Uterus (tissue), 4 donors: Measurements from ENCODE around the gene CD300C. TPM values are rescaled to one million over a fixed set of nuclear protein-coding genes. Genes with fewer than 3 reads are reported as not detected.

Source experiments
- DNase-seq, 2 donors: peaks; one replicate each; pipeline ENCODE4 v3.0.0-alpha.2; 2019 to 2020
- H3K27ac ChIP-seq, 2 donors: fragments of 200-600 bp; sonication (generic); 1 replicate in 1 of 2; 2 replicates in 1 of 2; pipeline ENCODE4 v1.5.1; 2016 to 2018
- H3K27me3 ChIP-seq, 2 donors: fragments of 200-600 bp; sonication (generic); one replicate each; pipeline ENCODE4 v1.5.1; 2018 to 2019; ENCODE audit warnings: control low read depth in 1 of 2
- H3K36me3 ChIP-seq, 2 donors: fragments of 200-600 bp; sonication (generic); one replicate each; pipeline ENCODE4 v1.5.1; 2019; ENCODE audit warnings: control low read depth in 1 of 2
- H3K4me1 ChIP-seq, 2 donors: fragments of 200-600 bp; sonication (generic); one replicate each; pipeline ENCODE4 v1.5.1; 2018 to 2019; ENCODE audit warnings: control low read depth in 1 of 2
- H3K4me3 ChIP-seq, 2 donors: fragments of 200-600 bp; sonication (generic); 1 replicate in 1 of 2; 2 replicates in 1 of 2; pipeline ENCODE4 v1.5.1; 2018 to 2019; ENCODE audit warnings: mild to moderate bottlenecking in 1 of 2
- H3K9me3 ChIP-seq, 2 donors: fragments of 200-600 bp; sonication (generic); one replicate each; pipeline ENCODE4 v1.5.1; 2019; ENCODE audit warnings: control low read depth in 1 of 2
- CTCF ChIP-seq, 4 experiments: fragments of 200-600 bp in 2 of 4; fragments of 450-650 bp in 2 of 4; sonication (generic) in 2 of 4; IDR thresholded peaks; one replicate each; pipeline ENCODE4 v1.5.1; 2016 to 2019; ENCODE audit warnings: antibody characterized with exemption in 4 of 4, mild to moderate bottlenecking in 2 of 4, moderate library complexity in 1 of 4
- POLR2A ChIP-seq, 2 donors: fragments of 450-650 bp; IDR thresholded peaks; one replicate each; pipeline ENCODE4 v1.6.1; 2016; ENCODE audit warnings: antibody characterized with exemption in 2 of 2, mild to moderate bottlenecking in 1 of 2, moderate library complexity in 1 of 2
- intact Hi-C: fragments of 100-400 bp; cut with DNase I; formaldehyde crosslinking; loops from one replicate; pipeline ENCODE4 v1.15.1; 2023; ENCODE audit warnings: low total_unique reads
- total RNA-seq, 4 donors: library from RNA; depleted of rRNA in 3 of 4; stranded (reverse); fragments of >200 nt in 3 of 4; gene quantifications; one replicate each; pipeline versions ENCODE4 v1.1.0 to v1.2.4, GENCODE V29; 2014 to 2023
- donor health status: DM: yes; HTN: yes; CAD: no.

CD300C gene
- total RNA-seq, 4 donors from 2014 or later = 0.21 to 0.27 TPM; not detected in 2

- DNase-seq = no peak
- TF ChIP-seq CTCF (IDR thresholded peaks at IDR 0.05) = no peak
- TF ChIP-seq POLR2A (IDR thresholded peaks at IDR 0.05) = no peak
- Histone ChIP-seq H3K4me1 (no peaks in the 10 kb centered on the region), H3K4me3 (no peak overlapping the region), H3K27me3 (no peaks in the 10 kb centered on the region), H3K36me3 (no peaks in the 10 kb centered on the region), H3K9me3 (no peaks in the 10 kb centered on the region), H3K27ac (no peak overlapping the region)
- intact Hi-C loops = no loop called here
Observed at GRCh38 chr17:74527081-74527480, 18.8 kb downstream of the CD300C start.

GRCh38 chr17:74526681-74527080 lies 19.2 kb downstream of the CD300C start:
- Histone ChIP-seq H3K27me3 (no peaks in the 10 kb centered on the region), H3K4me1 (no peaks in the 10 kb centered on the region), H3K4me3 (no peak overlapping the region), H3K36me3 (no peaks in the 10 kb centered on the region), H3K27ac (no peak overlapping the region), H3K9me3 (no peaks in the 10 kb centered on the region)
- TF ChIP-seq POLR2A (IDR thresholded peaks at IDR 0.05) (no peak), CTCF (IDR thresholded peaks at IDR 0.05) (no peak)
- no peak for DNase-seq
- intact Hi-C loops = no loop called here

GRCh38 chr17:74525781-74526288 lies 20.1 kb downstream of the CD300C start:
- TF ChIP-seq POLR2A (IDR thresholded peaks at IDR 0.05) (no peak), CTCF (IDR thresholded peaks at IDR 0.05) (no peak)
- DNase-seq = no peak

GRCh38 chr17:74525465-74525725 lies 20.5 kb downstream of the CD300C start:
- no peaks in the 10 kb centered on the region for H3K4me1 ChIP-seq
- intact Hi-C loops = no loop called here
- no peak overlapping the region for H3K27ac ChIP-seq
- no peaks in the 10 kb centered on the region for H3K9me3 ChIP-seq
- H3K36me3 ChIP-seq = no peaks in the 10 kb centered on the region
- no peak for TF ChIP-seq CTCF (IDR thresholded peaks at IDR 0.05)
- TF ChIP-seq POLR2A (IDR thresholded peaks at IDR 0.05) = no peak
- no peak overlapping the region for H3K4me3 ChIP-seq
- no peak for DNase-seq
- H3K27me3 ChIP-seq = no peaks in the 10 kb centered on the region

More at GRCh38 chr17:74525781-74526288, 20.1 kb downstream of the CD300C start:
- intact Hi-C loops = no loop called here
- no peak overlapping the region for H3K4me3 ChIP-seq
- no peaks in the 10 kb centered on the region for H3K9me3 ChIP-seq
- H3K4me1 ChIP-seq = no peaks in the 10 kb centered on the region
- no peaks in the 10 kb centered on the region for H3K27me3 ChIP-seq
- H3K36me3 ChIP-seq = no peaks in the 10 kb centered on the region
- H3K27ac ChIP-seq = no peak overlapping the region

- TF ChIP-seq CTCF (IDR thresholded peaks at IDR 0.05) (no peak), POLR2A (IDR thresholded peaks at IDR 0.05) (no peak)
- Histone ChIP-seq H3K4me1 (no peaks in the 10 kb centered on the region), H3K36me3 (no peaks in the 10 kb centered on the region), H3K4me3 (no peak overlapping the region), H3K27ac (no peak overlapping the region), H3K9me3 (no peaks in the 10 kb centered on the region), H3K27me3 (no peaks in the 10 kb centered on the region)
- no peak for DNase-seq
- intact Hi-C loops = no loop called here
Observed at GRCh38 chr17:74524653-74525464, 21.1 kb downstream of the CD300C start.
